Fibroblast of villous mesenchyme (primary cell): ENCODE measurements around the gene HSDL2. TPM values are rescaled to one million over a fixed set of nuclear protein-coding genes. Genes with fewer than 3 reads are reported as not detected.
A peak's percentile ranks its signal among the peaks of the same experiment; 100 is the strongest.

ENCODE experiments used
- DNase-seq: peaks from one replicate; pipeline ENCODE4 v3.0.0-alpha.2; 2010; ENCODE audit warnings: low read depth
- H3K4me3 ChIP-seq: 2 replicates; pipeline ENCODE4 v1.5.1; 2011; ENCODE audit warnings: low read depth, mild to moderate bottlenecking, low read length
- CTCF ChIP-seq: IDR thresholded peaks from 2 replicates; pipeline ENCODE4 v1.5.1; 2012; ENCODE audit warnings: low read depth, mild to moderate bottlenecking, low read length; ENCODE audit not compliant: insufficient read depth
- total RNA-seq: library from RNA; depleted of rRNA; stranded (reverse); fragments of >200 nt; gene quantifications from 2 replicates; pipeline ENCODE4 v1.2.3, GENCODE V29; 2012

Gene HSDL2
- total RNA-seq, 1 donor, result 55.3 TPM

- DNase-seq, result no peak
- H3K4me3 ChIP-seq, result peak overlapping the region; percentile 74
- TF ChIP-seq CTCF, result no peak
Measured at GRCh38 chr9:112334432-112334841, 45.5 kb upstream of the HSDL2 start.

GRCh38 chr9:112337547-112337946, 42.4 kb upstream of the HSDL2 start:
- no peak for DNase-seq
- no peak overlapping the region for H3K4me3 ChIP-seq
- TF ChIP-seq CTCF, result no peak

- no peak overlapping the region for H3K4me3 ChIP-seq
- DNase-seq, result peak; percentile 51
- TF ChIP-seq CTCF, result no peak
Measured at GRCh38 chr9:112338561-112338960, 41.3 kb upstream of the HSDL2 start.

GRCh38 chr9:112339886-112340285, 40.0 kb upstream of the HSDL2 start:
- TF ChIP-seq CTCF, result no peak
- no peak overlapping the region for H3K4me3 ChIP-seq
- no peak for DNase-seq

GRCh38 chr9:112341730-112342129, 38.2 kb upstream of the HSDL2 start:
- no peak for TF ChIP-seq CTCF
- no peak for DNase-seq
- no peak overlapping the region for H3K4me3 ChIP-seq

- peak; percentile 67 for DNase-seq
- no peak for TF ChIP-seq CTCF
- H3K4me3 ChIP-seq, result peak overlapping the region; percentile 46
Measured at GRCh38 chr9:112348257-112349007, 31.5 kb upstream of the HSDL2 start.

- peak overlapping the region; percentile 46 for H3K4me3 ChIP-seq
- DNase-seq, result no peak
- TF ChIP-seq CTCF, result no peak
Measured at GRCh38 chr9:112349008-112349333, 30.9 kb upstream of the HSDL2 start.
